WTC11 (cell line): ENCODE data around the gene L3HYPDH.

ENCODE experiments used
- CBFB ChIP-seq: sonication (generic); formaldehyde crosslinking; IDR thresholded peaks from 2 replicates; pipeline ENCODE4 v1.8.1; 2022; ENCODE audit warnings: mild to moderate bottlenecking, low read depth, missing genetic modification reagents
- CREB1 ChIP-seq: sonication (generic); formaldehyde crosslinking; IDR thresholded peaks from 2 replicates; pipeline ENCODE4 v1.8.0; 2023; ENCODE audit warnings: mild to moderate bottlenecking, missing genetic modification reagents
- ETV6 ChIP-seq: sonication (generic); formaldehyde crosslinking; IDR thresholded peaks from 2 replicates; pipeline ENCODE4 v1.8.1; 2022; ENCODE audit warnings: mild to moderate bottlenecking, missing genetic modification reagents
- NFYB ChIP-seq: sonication (generic); formaldehyde crosslinking; conservative IDR thresholded peaks from 2 replicates; pipeline ENCODE4 v1.8.0; 2022; ENCODE audit warnings: low read depth, missing genetic modification reagents
- NR2C2 ChIP-seq: sonication (generic); formaldehyde crosslinking; IDR thresholded peaks from 2 replicates; pipeline ENCODE4 v1.8.0; 2022; ENCODE audit warnings: mild to moderate bottlenecking, missing genetic modification reagents
- RORB ChIP-seq: fragments of 250-450 bp; sonication (Bioruptor Pico); IDR thresholded peaks from 2 replicates; pipeline ENCODE4 v1.9.0; 2021; ENCODE audit warnings: mild to moderate bottlenecking
- SMAD3 ChIP-seq: sonication (generic); formaldehyde crosslinking; IDR thresholded peaks from 2 replicates; pipeline ENCODE4 v1.8.0; 2022; ENCODE audit warnings: missing genetic modification reagents, mild to moderate bottlenecking, borderline replicate concordance
- SP1 ChIP-seq: sonication (generic); formaldehyde crosslinking; conservative IDR thresholded peaks from 2 replicates; pipeline ENCODE4 v1.8.1; 2022; ENCODE audit warnings: missing genetic modification reagents
- TF ChIP-seq, protein P1 (sequence below): fragments of 200-600 bp; IDR thresholded peaks from 2 replicates; pipeline ENCODE4 v1.8.0; 2022; ENCODE audit warnings: antibody characterized with exemption
- TF ChIP-seq, protein P2 (sequence below): sonication (generic); formaldehyde crosslinking; IDR thresholded peaks from 2 replicates; pipeline ENCODE4 v1.8.1; 2023; ENCODE audit warnings: mild to moderate bottlenecking, moderate library complexity, missing genetic modification reagents
- TF ChIP-seq, protein P3 (sequence below): sonication (generic); formaldehyde crosslinking; IDR thresholded peaks from 2 replicates; pipeline ENCODE4 v1.8.0; 2022; ENCODE audit warnings: mild to moderate bottlenecking, missing genetic modification reagents
- TF ChIP-seq, protein P4 (sequence below): sonication (generic); formaldehyde crosslinking; IDR thresholded peaks from 2 replicates; pipeline ENCODE4 v1.8.1; 2022; ENCODE audit warnings: low read depth, missing genetic modification reagents, borderline replicate concordance
- TF ChIP-seq, protein P5 (sequence below): sonication (generic); formaldehyde crosslinking; IDR thresholded peaks from 2 replicates; pipeline ENCODE4 v1.8.0; 2022; ENCODE audit warnings: mild to moderate bottlenecking, missing genetic modification reagents

DNA sequence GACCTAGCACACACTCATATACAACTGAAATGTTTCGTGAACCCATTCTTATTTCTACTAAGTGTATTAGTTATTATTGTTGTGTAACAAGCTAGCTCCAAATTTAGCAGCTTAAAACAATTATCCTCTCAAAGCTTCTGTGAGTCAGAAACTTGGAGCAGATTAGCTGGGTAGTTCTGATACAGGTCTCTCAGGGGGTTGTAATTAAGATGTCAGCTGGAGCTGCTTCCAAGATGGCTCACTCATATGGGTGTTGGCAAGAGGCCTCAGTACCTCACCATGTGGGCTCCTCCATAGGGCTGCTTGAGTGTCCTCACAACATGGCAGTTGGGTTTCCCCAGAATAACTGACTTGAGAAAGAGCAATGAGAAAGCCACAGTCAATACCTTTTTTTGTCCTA is 28.8 kb downstream of the L3HYPDH start:
- no peak for TF ChIP-seq CREB1 (CRISPR knock-in tag)
- TF ChIP-seq RORB (CRISPR knock-in tag): no peak
- no peak for TF ChIP-seq SP1
- TF ChIP-seq NFYB: no peak
- TF ChIP-seq, protein P1, sequence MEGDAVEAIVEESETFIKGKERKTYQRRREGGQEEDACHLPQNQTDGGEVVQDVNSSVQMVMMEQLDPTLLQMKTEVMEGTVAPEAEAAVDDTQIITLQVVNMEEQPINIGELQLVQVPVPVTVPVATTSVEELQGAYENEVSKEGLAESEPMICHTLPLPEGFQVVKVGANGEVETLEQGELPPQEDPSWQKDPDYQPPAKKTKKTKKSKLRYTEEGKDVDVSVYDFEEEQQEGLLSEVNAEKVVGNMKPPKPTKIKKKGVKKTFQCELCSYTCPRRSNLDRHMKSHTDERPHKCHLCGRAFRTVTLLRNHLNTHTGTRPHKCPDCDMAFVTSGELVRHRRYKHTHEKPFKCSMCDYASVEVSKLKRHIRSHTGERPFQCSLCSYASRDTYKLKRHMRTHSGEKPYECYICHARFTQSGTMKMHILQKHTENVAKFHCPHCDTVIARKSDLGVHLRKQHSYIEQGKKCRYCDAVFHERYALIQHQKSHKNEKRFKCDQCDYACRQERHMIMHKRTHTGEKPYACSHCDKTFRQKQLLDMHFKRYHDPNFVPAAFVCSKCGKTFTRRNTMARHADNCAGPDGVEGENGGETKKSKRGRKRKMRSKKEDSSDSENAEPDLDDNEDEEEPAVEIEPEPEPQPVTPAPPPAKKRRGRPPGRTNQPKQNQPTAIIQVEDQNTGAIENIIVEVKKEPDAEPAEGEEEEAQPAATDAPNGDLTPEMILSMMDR: no peak
- no peak for TF ChIP-seq SMAD3
- TF ChIP-seq, protein P2, sequence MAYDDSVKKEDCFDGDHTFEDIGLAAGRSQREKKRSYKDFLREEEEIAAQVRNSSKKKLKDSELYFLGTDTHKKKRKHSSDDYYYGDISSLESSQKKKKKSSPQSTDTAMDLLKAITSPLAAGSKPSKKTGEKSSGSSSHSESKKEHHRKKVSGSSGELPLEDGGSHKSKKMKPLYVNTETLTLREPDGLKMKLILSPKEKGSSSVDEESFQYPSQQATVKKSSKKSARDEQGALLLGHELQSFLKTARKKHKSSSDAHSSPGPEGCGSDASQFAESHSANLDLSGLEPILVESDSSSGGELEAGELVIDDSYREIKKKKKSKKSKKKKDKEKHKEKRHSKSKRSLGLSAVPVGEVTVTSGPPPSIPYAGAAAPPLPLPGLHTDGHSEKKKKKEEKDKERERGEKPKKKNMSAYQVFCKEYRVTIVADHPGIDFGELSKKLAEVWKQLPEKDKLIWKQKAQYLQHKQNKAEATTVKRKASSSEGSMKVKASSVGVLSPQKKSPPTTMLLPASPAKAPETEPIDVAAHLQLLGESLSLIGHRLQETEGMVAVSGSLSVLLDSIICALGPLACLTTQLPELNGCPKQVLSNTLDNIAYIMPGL (CRISPR knock-in tag): no peak
- TF ChIP-seq, protein P3, sequence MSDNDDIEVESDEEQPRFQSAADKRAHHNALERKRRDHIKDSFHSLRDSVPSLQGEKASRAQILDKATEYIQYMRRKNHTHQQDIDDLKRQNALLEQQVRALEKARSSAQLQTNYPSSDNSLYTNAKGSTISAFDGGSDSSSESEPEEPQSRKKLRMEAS (CRISPR knock-in tag): no peak
- TF ChIP-seq, protein P4, sequence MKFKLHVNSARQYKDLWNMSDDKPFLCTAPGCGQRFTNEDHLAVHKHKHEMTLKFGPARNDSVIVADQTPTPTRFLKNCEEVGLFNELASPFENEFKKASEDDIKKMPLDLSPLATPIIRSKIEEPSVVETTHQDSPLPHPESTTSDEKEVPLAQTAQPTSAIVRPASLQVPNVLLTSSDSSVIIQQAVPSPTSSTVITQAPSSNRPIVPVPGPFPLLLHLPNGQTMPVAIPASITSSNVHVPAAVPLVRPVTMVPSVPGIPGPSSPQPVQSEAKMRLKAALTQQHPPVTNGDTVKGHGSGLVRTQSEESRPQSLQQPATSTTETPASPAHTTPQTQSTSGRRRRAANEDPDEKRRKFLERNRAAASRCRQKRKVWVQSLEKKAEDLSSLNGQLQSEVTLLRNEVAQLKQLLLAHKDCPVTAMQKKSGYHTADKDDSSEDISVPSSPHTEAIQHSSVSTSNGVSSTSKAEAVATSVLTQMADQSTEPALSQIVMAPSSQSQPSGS: no peak
- TF ChIP-seq ETV6 (CRISPR knock-in tag): no peak
- TF ChIP-seq NR2C2 (CRISPR knock-in tag): no peak
- TF ChIP-seq, protein P5, sequence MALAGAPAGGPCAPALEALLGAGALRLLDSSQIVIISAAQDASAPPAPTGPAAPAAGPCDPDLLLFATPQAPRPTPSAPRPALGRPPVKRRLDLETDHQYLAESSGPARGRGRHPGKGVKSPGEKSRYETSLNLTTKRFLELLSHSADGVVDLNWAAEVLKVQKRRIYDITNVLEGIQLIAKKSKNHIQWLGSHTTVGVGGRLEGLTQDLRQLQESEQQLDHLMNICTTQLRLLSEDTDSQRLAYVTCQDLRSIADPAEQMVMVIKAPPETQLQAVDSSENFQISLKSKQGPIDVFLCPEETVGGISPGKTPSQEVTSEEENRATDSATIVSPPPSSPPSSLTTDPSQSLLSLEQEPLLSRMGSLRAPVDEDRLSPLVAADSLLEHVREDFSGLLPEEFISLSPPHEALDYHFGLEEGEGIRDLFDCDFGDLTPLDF: no peak
- TF ChIP-seq CBFB: no peak
